Osteoblast (primary cell): ENCODE results near the gene RRP15. TPM values are rescaled to one million over a fixed set of nuclear protein-coding genes. Genes with fewer than 3 reads are reported as not detected.

Source experiments
- DNase-seq: peaks from one replicate; pipeline ENCODE4 v3.0.0; 2011; ENCODE audit warnings: low spot score, mixed read lengths; ENCODE audit not compliant: insufficient read length; ENCODE audit errors: missing footprints
- H2AFZ ChIP-seq: 2 replicates; pipeline ENCODE4 v1.6.0; 2011; ENCODE audit warnings: mild to moderate bottlenecking, low read length
- H3K27ac ChIP-seq: 2 replicates; pipeline ENCODE4 v1.5.1; 2011; ENCODE audit warnings: mild to moderate bottlenecking, low read depth, low read length, moderate library complexity
- H3K27me3 ChIP-seq: 2 replicates; pipeline ENCODE4 v1.6.0; 2012; ENCODE audit warnings: mild to moderate bottlenecking, control low read depth, inconsistent platforms, low read length, moderate library complexity; ENCODE audit not compliant: insufficient read depth
- H3K36me3 ChIP-seq: 2 replicates; pipeline ENCODE4 v1.5.1; 2011; ENCODE audit warnings: mild to moderate bottlenecking, low read length, control low read depth, moderate library complexity; ENCODE audit not compliant: insufficient read depth
- H3K4me1 ChIP-seq: 2 replicates; pipeline ENCODE4 v1.5.1; 2011; ENCODE audit warnings: mild to moderate bottlenecking, low read length, control low read depth, moderate library complexity; ENCODE audit not compliant: insufficient read depth
- H3K4me2 ChIP-seq: 2 replicates; pipeline ENCODE4 v1.6.0; 2011; ENCODE audit warnings: mild to moderate bottlenecking, low read length; ENCODE audit not compliant: insufficient read depth
- H3K4me3 ChIP-seq: fragments of 200-600 bp; sonication (generic); 3 replicates; pipeline ENCODE4 v1.5.1; 2012; ENCODE audit warnings: mild to moderate bottlenecking, low read length, inconsistent platforms; ENCODE audit not compliant: insufficient read depth
- H3K79me2 ChIP-seq: 2 replicates; pipeline ENCODE4 v1.6.0; 2012; ENCODE audit warnings: mild to moderate bottlenecking, low read length, control low read depth, inconsistent platforms; ENCODE audit not compliant: insufficient read depth
- H3K9me3 ChIP-seq: 2 replicates; pipeline ENCODE4 v1.5.1; 2011; ENCODE audit warnings: low read depth, low read length, control low read depth
- H4K20me1 ChIP-seq: 2 replicates; pipeline ENCODE4 v1.6.0; 2012; ENCODE audit warnings: mild to moderate bottlenecking, low read length, control low read depth; ENCODE audit not compliant: insufficient read depth
- total RNA-seq: library from RNA; depleted of rRNA; stranded (reverse); fragments of >200 nt; gene quantifications from 2 replicates; pipeline ENCODE4 v1.2.3, GENCODE V29; 2012
- TF ChIP-seq, protein P1 (sequence below): IDR thresholded peaks from 2 replicates; pipeline ENCODE4 v1.5.1; 2011; ENCODE audit warnings: mild to moderate bottlenecking, low read depth, low read length, moderate library complexity; ENCODE audit errors: extremely low read depth

Gene RRP15
- total RNA-seq, 1 donor: 10.9 TPM

DNA sequence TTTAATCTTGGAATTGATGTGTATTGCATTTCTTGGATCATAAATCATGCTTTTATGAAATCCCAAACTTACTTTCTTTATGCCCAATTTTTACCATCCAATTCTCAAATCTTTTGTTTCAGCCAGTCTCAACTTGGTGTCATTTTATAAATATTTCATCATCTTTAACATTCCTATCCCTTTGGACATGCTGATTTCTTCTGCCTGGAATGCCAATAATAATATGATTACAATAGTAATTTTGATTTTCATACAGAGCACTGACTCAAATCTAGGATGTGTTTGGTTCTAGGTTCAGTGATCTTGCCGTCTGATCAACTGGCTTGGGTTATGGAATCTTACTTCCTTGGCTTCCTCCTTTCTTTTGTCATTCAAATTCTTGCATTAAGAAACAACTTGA, 12.8 kb downstream of the RRP15 start:
- peak overlapping the region; percentile 71 for H3K27ac ChIP-seq
- no peaks in the 10 kb centered on the region for H4K20me1 ChIP-seq
- H3K79me2 ChIP-seq: peaks cover 35% of the 10 kb centered on the region
- H3K9me3 ChIP-seq: no peaks in the 10 kb centered on the region
- DNase-seq: no peak
- TF ChIP-seq, protein P1, sequence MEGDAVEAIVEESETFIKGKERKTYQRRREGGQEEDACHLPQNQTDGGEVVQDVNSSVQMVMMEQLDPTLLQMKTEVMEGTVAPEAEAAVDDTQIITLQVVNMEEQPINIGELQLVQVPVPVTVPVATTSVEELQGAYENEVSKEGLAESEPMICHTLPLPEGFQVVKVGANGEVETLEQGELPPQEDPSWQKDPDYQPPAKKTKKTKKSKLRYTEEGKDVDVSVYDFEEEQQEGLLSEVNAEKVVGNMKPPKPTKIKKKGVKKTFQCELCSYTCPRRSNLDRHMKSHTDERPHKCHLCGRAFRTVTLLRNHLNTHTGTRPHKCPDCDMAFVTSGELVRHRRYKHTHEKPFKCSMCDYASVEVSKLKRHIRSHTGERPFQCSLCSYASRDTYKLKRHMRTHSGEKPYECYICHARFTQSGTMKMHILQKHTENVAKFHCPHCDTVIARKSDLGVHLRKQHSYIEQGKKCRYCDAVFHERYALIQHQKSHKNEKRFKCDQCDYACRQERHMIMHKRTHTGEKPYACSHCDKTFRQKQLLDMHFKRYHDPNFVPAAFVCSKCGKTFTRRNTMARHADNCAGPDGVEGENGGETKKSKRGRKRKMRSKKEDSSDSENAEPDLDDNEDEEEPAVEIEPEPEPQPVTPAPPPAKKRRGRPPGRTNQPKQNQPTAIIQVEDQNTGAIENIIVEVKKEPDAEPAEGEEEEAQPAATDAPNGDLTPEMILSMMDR: no peak
- H3K4me3 ChIP-seq: no peak overlapping the region
- H2AFZ ChIP-seq: no peak overlapping the region
- peak overlapping the region; percentile 37 for H3K4me2 ChIP-seq
- no peaks in the 10 kb centered on the region for H3K27me3 ChIP-seq
- H3K36me3 ChIP-seq: no peaks in the 10 kb centered on the region
- H3K4me1 ChIP-seq: peaks cover 24% of the 10 kb centered on the region

DNA sequence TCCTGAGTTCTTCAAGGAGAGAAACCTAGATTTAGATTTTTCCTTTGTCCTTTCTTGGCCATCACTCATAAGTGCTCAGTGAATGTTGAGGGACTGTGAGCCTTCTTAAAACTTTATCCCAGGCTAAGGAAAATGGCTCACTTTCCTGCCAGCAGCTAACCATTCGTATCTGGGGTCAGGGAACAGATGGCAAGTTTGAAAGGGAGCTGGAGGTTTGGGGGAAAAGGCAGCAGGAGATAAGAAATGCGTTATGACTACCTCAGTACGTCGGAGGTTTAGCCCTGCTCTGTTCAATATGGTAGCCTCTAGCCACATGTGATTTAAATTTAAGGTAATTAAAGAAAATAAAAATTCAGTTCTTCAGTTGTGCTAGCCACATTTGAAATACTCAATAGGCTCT, 13.3 kb downstream of the RRP15 start:
- Histone ChIP-seq H3K9me3 (no peaks in the 10 kb centered on the region), H3K4me1 (peaks cover 24% of the 10 kb centered on the region), H3K27ac (peak overlapping the region; percentile 65), H3K4me3 (no peak overlapping the region), H3K4me2 (peak overlapping the region; percentile 37), H4K20me1 (no peaks in the 10 kb centered on the region), H2AFZ (no peak overlapping the region), H3K27me3 (no peaks in the 10 kb centered on the region), H3K36me3 (no peaks in the 10 kb centered on the region), H3K79me2 (peaks cover 34% of the 10 kb centered on the region)
- TF ChIP-seq, protein P1: no peak
- no peak for DNase-seq

DNA sequence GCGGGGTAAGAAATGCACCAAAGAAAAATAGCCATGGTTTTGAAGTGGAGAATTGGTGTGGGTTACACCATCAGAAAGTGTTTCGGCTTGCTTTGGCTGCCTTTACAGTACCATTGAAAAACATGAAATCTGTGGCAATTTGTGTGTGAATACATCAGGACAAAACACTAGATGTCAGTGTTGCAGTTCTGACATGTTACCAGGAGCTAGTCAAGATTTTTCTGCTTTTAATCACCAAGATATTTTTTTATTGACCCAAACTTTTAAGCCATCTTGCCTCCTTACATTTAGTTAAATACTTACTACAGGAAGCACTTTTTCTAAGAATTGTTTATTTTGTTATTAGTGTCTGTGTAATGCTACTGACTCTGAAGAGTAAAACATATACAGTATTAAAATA, 14.3 kb downstream of the RRP15 start:
- Histone ChIP-seq H3K27me3 (no peaks in the 10 kb centered on the region), H4K20me1 (no peaks in the 10 kb centered on the region), H3K4me1 (peaks cover 24% of the 10 kb centered on the region), H3K27ac (peak overlapping the region; percentile 14), H2AFZ (no peak overlapping the region), H3K36me3 (no peaks in the 10 kb centered on the region), H3K79me2 (peaks cover 29% of the 10 kb centered on the region), H3K4me2 (peak overlapping the region; percentile 42), H3K4me3 (no peak overlapping the region), H3K9me3 (no peaks in the 10 kb centered on the region)
- DNase-seq: peak; percentile 27
- TF ChIP-seq, protein P1: peak; percentile 73

DNA sequence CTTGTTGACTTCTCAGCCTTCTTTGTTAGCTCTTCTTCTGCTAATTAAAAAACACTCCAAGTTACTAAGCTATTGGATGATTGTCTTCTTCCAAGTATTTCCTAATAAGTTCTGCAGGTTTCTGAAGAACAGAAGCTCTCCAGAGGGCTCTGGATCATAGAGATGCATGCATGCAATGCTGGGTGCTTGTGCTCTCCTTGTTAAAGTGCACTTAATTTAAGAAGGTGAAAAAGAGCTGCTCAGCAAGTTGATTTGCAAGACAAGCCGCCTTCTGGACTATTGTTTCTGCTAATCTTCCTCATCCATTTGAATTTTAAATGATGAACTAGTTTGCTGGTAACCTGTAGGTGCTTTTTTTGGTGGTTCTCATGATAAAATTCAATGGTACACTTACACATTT, 16.1 kb downstream of the RRP15 start:
- Histone ChIP-seq H3K4me3 (no peak overlapping the region), H3K9me3 (no peaks in the 10 kb centered on the region), H3K4me1 (peaks cover 29% of the 10 kb centered on the region), H3K4me2 (no peak overlapping the region), H2AFZ (no peak overlapping the region), H3K27me3 (no peaks in the 10 kb centered on the region), H3K79me2 (peaks cover 25% of the 10 kb centered on the region), H3K36me3 (no peaks in the 10 kb centered on the region), H3K27ac (no peak overlapping the region), H4K20me1 (no peaks in the 10 kb centered on the region)
- TF ChIP-seq, protein P1: no peak
- DNase-seq: no peak
